Measurements from ENCODE around the gene PIK3CA. TPM values are rescaled to one million over a fixed set of nuclear protein-coding genes. Genes with fewer than 3 reads are reported as not detected.

The PIK3CA gene
- total and polyA plus RNA-seq, 10 of the 15 experiments (the other 5 are each of a cell fraction or from before 2014, with no cell fraction given) = 3.0 to 18.6 (median 9.0) TPM

DNA sequence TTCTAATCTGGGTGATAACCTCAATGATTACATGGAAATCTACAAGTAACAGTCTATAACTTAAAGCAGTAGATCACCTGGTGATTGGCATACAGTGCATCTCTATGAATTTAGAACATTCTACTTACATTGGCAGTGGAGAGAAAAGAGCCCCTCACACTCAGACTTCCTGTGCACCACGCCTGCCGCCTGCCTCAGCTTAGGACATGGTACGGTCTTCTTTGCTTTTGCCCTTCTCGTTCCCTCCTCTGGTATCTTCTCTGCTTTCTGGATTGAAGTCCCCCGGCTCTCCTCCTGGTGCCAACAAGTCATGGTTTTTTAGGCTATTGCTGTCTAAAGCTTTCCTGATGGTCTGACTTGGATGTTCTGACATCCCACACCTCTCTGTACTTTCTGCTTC lies 110.7 kb downstream of the PIK3CA start:
- H3K4me1 ChIP-seq (ENCODE audit: control insufficient read depth, insufficient read depth, low read length) = peaks cover 3% of the 10 kb centered on the region; the same call in 1 of the 2 replicates
- FAIRE-seq = no peak
- H3K27ac ChIP-seq (ENCODE audit: control insufficient read depth, insufficient read depth) = no peak overlapping the region
- no peak for DNase-seq (ENCODE audit: low read depth, low spot score)
- H3K27me3 ChIP-seq (replicated peaks in 1 of 2; ENCODE audit: control insufficient read depth in 2 of 2, insufficient read depth in 2 of 2, low read length in 1 of 2) = no peaks in the 10 kb centered on the region
- no peaks in the 10 kb centered on the region for H4K20me1 ChIP-seq (ENCODE audit: control insufficient read depth, insufficient read depth)
- WGBS (ENCODE audit: insufficient coverage, insufficient replicate concordance, low lambda C conversion rate, missing lambda C conversion rate) = 66% methylated on average over 5 of the region's 5 CpGs
- H3K9me3 ChIP-seq (replicated peaks; ENCODE audit: control insufficient read depth, insufficient read depth, low read length) = no peaks in the 10 kb centered on the region; the same call in 2 of the 3 replicates
- ATAC-seq = no peak
- no peak overlapping the region for H2AFZ ChIP-seq (ENCODE audit: control insufficient read depth, low read depth, low read length)
- SMC1A ChIA-PET (ENCODE audit: uncharacterized antibody, unreplicated experiment) = interaction anchor here (1.0 kb wide), 1 partner anchor 125 kb away, joined by 3 read pairs; no protein-coding TSS in a partner anchor
- RAD21 ChIA-PET (ENCODE audit: unreplicated experiment) = no interaction called here
- H3K36me3 ChIP-seq (ENCODE audit: control insufficient read depth in 2 of 2, insufficient read depth in 2 of 2, low read length in 1 of 2) = no peaks in the 10 kb centered on the region; a peak in 1 of 4 replicates
- no TSS peak for BruUV-seq (replicated peaks)
- intact Hi-C loops (cut with micrococcal nuclease; ENCODE audit: unreplicated experiment) = loop anchor here (5.0 kb wide), 1 partner anchor 242 kb away; no protein-coding TSS in a partner anchor
- H3K4me2 ChIP-seq (ENCODE audit: control insufficient read depth, insufficient read depth) = peak overlapping the region; percentile 55
- no peak overlapping the region for H3K9ac ChIP-seq (ENCODE audit: control insufficient read depth, insufficient read depth, low read length)
- 0 out of 2 replicates have a peak overlapping the region, but pooled peaks have one; percentile 17 for H3K4me3 ChIP-seq
- in situ Hi-C loops (cut with MboI) = no loop called here
- POLR2A ChIA-PET = interaction anchor here (0.6 kb wide), 1 partner anchor 189 kb away, joined by 3 read pairs; no protein-coding TSS in a partner anchor
- no peaks in the 10 kb centered on the region; the same call in 1 of the 2 replicates for H3K79me2 ChIP-seq (ENCODE audit: control insufficient read depth, insufficient read depth, low read length)
- CTCF ChIA-PET = no interaction called here
- TF ChIP-seq, protein P1, sequence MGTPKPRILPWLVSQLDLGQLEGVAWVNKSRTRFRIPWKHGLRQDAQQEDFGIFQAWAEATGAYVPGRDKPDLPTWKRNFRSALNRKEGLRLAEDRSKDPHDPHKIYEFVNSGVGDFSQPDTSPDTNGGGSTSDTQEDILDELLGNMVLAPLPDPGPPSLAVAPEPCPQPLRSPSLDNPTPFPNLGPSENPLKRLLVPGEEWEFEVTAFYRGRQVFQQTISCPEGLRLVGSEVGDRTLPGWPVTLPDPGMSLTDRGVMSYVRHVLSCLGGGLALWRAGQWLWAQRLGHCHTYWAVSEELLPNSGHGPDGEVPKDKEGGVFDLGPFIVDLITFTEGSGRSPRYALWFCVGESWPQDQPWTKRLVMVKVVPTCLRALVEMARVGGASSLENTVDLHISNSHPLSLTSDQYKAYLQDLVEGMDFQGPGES (IDR thresholded peaks at IDR 0.05) = no peak
- TF ChIP-seq TBL1XR1 (IDR thresholded peaks at IDR 0.05; ENCODE audit: low read depth, low read length) = no peak
- TF ChIP-seq SP1 (IDR thresholded peaks at IDR 0.05; ENCODE audit: low read depth, low read length) = no peak
- TF ChIP-seq, protein P2, sequence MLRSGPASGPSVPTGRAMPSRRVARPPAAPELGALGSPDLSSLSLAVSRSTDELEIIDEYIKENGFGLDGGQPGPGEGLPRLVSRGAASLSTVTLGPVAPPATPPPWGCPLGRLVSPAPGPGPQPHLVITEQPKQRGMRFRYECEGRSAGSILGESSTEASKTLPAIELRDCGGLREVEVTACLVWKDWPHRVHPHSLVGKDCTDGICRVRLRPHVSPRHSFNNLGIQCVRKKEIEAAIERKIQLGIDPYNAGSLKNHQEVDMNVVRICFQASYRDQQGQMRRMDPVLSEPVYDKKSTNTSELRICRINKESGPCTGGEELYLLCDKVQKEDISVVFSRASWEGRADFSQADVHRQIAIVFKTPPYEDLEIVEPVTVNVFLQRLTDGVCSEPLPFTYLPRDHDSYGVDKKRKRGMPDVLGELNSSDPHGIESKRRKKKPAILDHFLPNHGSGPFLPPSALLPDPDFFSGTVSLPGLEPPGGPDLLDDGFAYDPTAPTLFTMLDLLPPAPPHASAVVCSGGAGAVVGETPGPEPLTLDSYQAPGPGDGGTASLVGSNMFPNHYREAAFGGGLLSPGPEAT (IDR thresholded peaks at IDR 0.05; ENCODE audit: low read depth) = no peak
- no peak for TF ChIP-seq TCF3 (IDR thresholded peaks at IDR 0.05; ENCODE audit: borderline replicate concordance, insufficient read depth, low read depth, low read length)
- TF ChIP-seq, protein P3, sequence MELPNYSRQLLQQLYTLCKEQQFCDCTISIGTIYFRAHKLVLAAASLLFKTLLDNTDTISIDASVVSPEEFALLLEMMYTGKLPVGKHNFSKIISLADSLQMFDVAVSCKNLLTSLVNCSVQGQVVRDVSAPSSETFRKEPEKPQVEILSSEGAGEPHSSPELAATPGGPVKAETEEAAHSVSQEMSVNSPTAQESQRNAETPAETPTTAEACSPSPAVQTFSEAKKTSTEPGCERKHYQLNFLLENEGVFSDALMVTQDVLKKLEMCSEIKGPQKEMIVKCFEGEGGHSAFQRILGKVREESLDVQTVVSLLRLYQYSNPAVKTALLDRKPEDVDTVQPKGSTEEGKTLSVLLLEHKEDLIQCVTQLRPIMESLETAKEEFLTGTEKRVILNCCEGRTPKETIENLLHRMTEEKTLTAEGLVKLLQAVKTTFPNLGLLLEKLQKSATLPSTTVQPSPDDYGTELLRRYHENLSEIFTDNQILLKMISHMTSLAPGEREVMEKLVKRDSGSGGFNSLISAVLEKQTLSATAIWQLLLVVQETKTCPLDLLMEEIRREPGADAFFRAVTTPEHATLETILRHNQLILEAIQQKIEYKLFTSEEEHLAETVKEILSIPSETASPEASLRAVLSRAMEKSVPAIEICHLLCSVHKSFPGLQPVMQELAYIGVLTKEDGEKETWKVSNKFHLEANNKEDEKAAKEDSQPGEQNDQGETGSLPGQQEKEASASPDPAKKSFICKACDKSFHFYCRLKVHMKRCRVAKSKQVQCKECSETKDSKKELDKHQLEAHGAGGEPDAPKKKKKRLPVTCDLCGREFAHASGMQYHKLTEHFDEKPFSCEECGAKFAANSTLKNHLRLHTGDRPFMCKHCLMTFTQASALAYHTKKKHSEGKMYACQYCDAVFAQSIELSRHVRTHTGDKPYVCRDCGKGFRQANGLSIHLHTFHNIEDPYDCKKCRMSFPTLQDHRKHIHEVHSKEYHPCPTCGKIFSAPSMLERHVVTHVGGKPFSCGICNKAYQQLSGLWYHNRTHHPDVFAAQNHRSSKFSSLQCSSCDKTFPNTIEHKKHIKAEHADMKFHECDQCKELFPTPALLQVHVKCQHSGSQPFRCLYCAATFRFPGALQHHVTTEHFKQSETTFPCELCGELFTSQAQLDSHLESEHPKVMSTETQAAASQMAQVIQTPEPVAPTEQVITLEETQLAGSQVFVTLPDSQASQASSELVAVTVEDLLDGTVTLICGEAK (IDR thresholded peaks at IDR 0.05; ENCODE audit: borderline replicate concordance) = no peak
- TF ChIP-seq, protein P4, sequence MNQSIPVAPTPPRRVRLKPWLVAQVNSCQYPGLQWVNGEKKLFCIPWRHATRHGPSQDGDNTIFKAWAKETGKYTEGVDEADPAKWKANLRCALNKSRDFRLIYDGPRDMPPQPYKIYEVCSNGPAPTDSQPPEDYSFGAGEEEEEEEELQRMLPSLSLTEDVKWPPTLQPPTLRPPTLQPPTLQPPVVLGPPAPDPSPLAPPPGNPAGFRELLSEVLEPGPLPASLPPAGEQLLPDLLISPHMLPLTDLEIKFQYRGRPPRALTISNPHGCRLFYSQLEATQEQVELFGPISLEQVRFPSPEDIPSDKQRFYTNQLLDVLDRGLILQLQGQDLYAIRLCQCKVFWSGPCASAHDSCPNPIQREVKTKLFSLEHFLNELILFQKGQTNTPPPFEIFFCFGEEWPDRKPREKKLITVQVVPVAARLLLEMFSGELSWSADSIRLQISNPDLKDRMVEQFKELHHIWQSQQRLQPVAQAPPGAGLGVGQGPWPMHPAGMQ (IDR thresholded peaks at IDR 0.05; ENCODE audit: borderline replicate concordance) = no peak
- TF ChIP-seq, protein P5, sequence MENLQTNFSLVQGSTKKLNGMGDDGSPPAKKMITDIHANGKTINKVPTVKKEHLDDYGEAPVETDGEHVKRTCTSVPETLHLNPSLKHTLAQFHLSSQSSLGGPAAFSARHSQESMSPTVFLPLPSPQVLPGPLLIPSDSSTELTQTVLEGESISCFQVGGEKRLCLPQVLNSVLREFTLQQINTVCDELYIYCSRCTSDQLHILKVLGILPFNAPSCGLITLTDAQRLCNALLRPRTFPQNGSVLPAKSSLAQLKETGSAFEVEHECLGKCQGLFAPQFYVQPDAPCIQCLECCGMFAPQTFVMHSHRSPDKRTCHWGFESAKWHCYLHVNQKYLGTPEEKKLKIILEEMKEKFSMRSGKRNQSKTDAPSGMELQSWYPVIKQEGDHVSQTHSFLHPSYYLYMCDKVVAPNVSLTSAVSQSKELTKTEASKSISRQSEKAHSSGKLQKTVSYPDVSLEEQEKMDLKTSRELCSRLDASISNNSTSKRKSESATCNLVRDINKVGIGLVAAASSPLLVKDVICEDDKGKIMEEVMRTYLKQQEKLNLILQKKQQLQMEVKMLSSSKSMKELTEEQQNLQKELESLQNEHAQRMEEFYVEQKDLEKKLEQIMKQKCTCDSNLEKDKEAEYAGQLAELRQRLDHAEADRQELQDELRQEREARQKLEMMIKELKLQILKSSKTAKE (IDR thresholded peaks at IDR 0.05; ENCODE audit: low read depth, poor library complexity, severe bottlenecking) = no peak
- TF ChIP-seq, protein P6, sequence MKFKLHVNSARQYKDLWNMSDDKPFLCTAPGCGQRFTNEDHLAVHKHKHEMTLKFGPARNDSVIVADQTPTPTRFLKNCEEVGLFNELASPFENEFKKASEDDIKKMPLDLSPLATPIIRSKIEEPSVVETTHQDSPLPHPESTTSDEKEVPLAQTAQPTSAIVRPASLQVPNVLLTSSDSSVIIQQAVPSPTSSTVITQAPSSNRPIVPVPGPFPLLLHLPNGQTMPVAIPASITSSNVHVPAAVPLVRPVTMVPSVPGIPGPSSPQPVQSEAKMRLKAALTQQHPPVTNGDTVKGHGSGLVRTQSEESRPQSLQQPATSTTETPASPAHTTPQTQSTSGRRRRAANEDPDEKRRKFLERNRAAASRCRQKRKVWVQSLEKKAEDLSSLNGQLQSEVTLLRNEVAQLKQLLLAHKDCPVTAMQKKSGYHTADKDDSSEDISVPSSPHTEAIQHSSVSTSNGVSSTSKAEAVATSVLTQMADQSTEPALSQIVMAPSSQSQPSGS (IDR thresholded peaks at IDR 0.05; ENCODE audit: low read length) = no peak
- TF ChIP-seq DPF2 (IDR thresholded peaks at IDR 0.05) = no peak

All from GM12878 (cell line).